Measurements from ENCODE around the gene PRR16.

GRCh38 chr5:120628156-120628555 lies 164.1 kb downstream of the PRR16 start:
- no peak for TF ChIP-seq ISL1 (CRISPR knock-in tag; IDR thresholded peaks at IDR 0.05)
- no peak for TF ChIP-seq ZFP3 (CRISPR knock-in tag; IDR thresholded peaks at IDR 0.05)
- no peak for TF ChIP-seq ZNF70 (CRISPR knock-in tag; IDR thresholded peaks at IDR 0.05)
- TF ChIP-seq BACH2 (CRISPR knock-in tag; IDR thresholded peaks at IDR 0.05; ENCODE audit: borderline replicate concordance): no peak
- no peak for TF ChIP-seq RARB (CRISPR knock-in tag; IDR thresholded peaks at IDR 0.05)
- no peak for TF ChIP-seq CSRNP3 (CRISPR knock-in tag; IDR thresholded peaks at IDR 0.05)
- TF ChIP-seq ZC3H10 (CRISPR knock-in tag; IDR thresholded peaks at IDR 0.05): no peak
- TF ChIP-seq ZFP30 (CRISPR knock-in tag; IDR thresholded peaks at IDR 0.05): no peak
- TF ChIP-seq ZNF8 (CRISPR knock-in tag; IDR thresholded peaks at IDR 0.05): no peak
- TF ChIP-seq SNAI2 (CRISPR knock-in tag; IDR thresholded peaks at IDR 0.05): no peak
- no peak for TF ChIP-seq POU6F1 (CRISPR knock-in tag; IDR thresholded peaks at IDR 0.05; ENCODE audit: borderline replicate concordance, low read depth)
- TF ChIP-seq CSDC2 (CRISPR knock-in tag; IDR thresholded peaks at IDR 0.05): no peak
- TF ChIP-seq TOX (CRISPR knock-in tag; IDR thresholded peaks at IDR 0.05; ENCODE audit: borderline replicate concordance): no peak
- TF ChIP-seq TSHZ2 (CRISPR knock-in tag; IDR thresholded peaks at IDR 0.05): no peak
